Right renal cortex interstitium (tissue), 3 donors: Measurements from ENCODE around the gene MATN3. TPM values are rescaled to one million over a fixed set of nuclear protein-coding genes. Genes with fewer than 3 reads are reported as not detected.

Experiments
- DNase-seq, 3 donors: peaks; one replicate each; pipeline ENCODE4 v3.0.0-alpha.2; 2013; ENCODE audit warnings: low read depth in 3 of 3, low spot score in 2 of 3
- polyA plus RNA-seq, 3 donors: library from polyadenylated mRNA; unstranded; fragments of 120-200 nt; gene quantifications; one replicate each; pipeline ENCODE4 v1.2.1, GENCODE V29; 2013; ENCODE audit not compliant: insufficient read length in 3 of 3

MATN3 gene
- polyA plus RNA-seq, 3 donors, result 3.1 to 3.7 (median 3.4) TPM

DNA sequence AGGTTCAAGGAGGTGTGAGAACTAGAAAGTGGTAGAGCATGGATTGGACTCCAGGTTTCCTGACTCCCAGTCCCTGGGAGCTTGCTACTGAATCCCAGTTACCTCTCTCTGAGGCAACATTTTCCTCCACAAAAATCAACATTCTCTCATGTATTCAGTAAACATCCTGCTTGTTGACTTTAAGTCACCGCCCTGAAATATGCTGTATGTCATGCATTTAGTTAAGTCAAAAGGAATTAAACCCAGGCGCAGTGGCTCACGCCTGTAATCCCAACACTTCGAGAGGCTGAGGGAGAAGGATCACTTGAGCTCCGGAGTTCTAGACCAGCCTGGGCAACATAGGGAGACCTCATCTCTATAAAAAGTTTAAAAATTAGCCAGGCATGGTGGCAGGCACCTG lies 3.8 kb downstream of the MATN3 start:
- DNase-seq, result no peak

DNA sequence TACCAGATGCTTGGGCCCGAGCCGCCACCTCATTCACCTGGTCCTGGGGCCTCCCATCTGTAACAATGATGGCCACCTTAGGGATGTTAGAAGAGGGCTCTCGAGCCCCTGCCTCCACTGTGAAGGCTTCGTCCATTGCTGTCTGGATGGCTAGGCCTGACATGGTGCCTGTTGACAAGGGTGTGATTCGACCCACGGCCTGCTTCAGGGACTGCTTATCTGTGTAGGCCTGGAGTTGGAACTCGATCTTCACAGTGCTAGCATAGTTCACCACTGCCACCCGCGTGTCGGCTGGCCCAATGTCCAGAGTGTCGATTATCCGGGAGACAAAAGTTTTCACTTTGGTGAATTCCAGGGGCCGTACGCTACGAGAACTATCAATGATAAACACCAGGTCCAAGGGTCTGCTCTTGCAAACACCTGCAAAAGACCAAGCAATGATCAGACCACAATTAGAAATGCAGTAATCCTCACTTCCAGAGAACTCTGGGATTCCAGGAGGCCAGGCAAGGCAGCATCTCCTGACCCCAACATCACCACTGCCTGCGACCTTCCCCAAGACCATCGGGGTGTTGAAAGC lies 6.5 kb downstream of the MATN3 start:
- DNase-seq, result no peak

- no peak for DNase-seq
Observed at GRCh38 chr2:20005067-20005627, 7.3 kb downstream of the MATN3 start.

GRCh38 chr2:20001361-20001863 lies 11.1 kb downstream of the MATN3 start:
- no peak for DNase-seq

- DNase-seq, result no peak
Observed at GRCh38 chr2:19993731-19994130, 18.7 kb downstream of the MATN3 start.

GRCh38 chr2:19991895-19992294 lies 20.6 kb downstream of the MATN3 start:
- DNase-seq, result no peak

DNA sequence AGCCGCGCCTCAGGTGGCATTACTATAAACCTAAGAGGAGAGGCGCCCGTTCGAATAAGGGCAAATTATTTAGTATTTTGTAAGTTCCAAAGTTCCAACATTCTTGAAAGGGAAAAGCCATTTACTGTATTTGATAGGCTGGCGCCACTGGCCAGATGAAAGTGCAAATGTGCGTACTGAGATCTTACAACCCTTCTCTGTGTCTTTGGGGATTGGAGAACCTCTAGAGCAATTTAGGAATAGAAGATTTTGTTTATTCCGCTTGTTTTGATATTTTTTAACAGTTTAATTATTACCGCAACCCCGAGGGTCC lies 22.1 kb downstream of the MATN3 start:
- no peak for DNase-seq

DNA sequence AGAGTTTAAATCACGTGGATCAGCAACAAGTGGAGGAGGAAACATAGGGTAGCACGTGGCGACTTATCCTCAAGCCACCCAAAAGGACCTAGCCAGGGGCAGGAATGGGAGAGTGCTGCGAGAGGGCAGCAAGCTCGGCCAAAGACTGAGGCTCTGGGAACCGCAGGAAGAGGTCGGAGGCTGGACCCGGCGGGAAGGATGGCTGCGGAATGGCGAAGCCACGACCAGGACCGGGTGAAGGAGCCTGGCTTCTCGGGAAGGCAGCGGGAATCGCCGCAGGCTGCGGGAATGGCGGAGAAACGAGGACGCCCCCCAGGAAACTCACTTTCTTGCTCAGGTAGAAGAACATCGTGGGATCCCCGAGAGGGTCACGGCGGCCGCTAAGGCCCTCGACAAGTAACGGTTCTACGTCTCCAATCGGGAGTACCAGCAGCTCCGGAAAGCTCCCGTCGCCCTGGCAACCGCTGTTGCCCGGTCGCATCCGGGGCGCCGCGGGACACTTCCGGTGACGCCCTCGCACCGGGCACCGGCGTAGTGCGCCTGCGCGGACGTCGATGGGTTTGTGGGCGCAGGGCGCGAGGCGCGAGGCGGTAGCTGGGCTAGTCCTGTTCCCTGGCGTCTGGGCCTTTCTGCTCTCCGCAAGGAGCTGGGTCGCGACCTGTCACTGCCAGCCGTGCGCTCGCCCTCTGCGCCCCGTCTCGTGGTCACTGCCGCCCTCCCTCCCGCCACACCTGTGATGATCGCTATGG lies 22.6 kb downstream of the MATN3 start, which contains the start of gene WDR35:
Gene WDR35 (minus strand): TSS at position 439 of the 749 bp plus-strand sequence. CDS start 90 bp downstream, at position 349.
- peak in 2 of 3 donors; percentile 67 to 74 for DNase-seq

DNA sequence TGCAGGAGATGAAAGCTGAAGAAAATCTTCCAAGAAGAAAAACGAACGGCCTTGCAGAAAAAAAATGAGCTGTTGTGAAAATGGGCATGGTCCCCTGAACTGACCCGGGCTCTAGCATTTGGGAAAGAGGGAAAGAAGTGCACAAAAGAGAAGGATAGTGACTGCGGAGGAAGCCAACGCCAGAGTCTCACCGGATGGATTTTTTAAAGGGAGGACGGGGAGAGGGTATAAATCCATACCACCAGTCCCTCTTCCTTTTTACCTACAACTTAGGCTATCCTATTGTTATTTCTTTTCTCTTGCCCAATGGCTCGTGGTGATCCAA lies 23.2 kb downstream of the MATN3 start:
- DNase-seq, result no peak

- no peak for DNase-seq
Observed at GRCh38 chr2:19988600-19988999, 23.9 kb downstream of the MATN3 start.

DNA sequence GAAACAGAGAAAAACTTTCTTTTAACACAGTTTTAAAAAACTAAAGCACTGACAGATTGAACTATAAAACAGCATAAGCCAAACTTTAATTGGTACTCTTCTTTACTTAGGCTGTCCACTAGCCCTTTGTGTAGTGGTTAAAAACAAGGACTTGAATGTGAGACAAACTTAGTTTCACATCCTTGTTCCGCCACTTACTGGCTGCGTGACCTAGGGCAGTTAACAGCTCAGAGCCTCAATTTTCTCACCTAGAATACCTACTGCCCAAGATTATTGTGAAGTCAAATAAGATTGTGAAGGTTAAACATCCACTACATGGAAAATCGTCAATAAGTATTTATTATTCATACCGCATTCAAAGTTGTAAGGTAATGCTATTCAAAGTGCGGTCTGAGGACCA lies 24.5 kb downstream of the MATN3 start:
- no peak for DNase-seq

- no peak for DNase-seq
Observed at GRCh38 chr2:19982268-19982667, 30.2 kb downstream of the MATN3 start.

DNA sequence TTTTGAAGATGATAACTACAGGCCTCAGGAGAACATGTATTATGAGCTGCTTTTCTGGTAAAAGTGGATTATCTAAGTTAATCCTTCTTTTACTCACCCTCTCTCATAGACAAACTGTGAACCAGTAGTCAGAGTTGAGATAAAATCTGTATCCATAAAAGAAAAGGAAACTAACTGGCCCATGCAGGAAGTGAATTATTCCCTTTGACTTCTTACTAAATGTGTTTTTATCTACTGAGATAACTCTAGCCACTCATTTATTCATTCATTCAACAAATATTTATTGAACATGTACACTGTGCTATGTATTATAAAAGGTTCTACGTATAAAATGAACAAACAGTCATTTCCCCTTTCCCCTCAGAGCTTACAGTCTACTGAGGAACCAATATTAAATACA lies 32.5 kb downstream of the MATN3 start:
- DNase-seq, result no peak

GRCh38 chr2:19973466-19973865 lies 39.0 kb downstream of the MATN3 start:
- no peak for DNase-seq

DNA sequence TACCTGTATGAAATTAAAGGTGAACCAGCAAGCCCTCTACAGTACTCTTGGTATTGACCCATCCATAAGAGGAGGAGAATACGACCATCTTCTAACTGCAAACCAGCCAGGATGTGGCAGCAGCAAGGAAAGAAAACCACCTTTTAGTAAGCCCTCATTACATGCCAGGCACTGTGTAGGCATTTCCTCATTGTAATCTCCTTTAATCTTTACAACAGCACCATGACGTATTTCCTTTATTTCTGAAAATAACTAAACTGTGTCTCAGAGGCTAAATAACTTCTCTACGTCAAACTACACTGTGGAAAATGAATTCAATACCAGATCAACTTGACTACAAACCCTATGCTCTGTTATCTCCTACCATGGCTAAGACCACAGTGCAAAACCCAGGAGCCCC lies 40.8 kb downstream of the MATN3 start:
- no peak for DNase-seq

DNA sequence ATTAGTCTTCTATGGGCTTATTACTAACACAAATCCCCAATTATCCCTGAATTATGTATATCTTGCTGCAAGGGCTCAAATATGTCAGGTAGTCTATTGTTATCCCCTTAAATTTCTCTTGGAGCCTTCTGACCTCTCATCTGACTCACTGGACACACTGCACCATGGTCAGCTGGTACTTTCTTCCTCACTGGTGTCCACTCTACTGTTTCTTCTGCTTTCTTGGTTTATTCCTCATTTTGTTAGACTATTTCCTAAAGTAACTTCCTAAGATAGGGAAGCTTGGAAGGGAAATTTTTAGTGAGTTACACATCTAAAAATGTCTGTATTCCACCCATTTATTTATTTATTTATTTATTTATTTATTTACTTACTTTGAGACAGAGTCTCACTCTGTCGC lies 49.1 kb downstream of the MATN3 start:
- DNase-seq, result no peak

DNA sequence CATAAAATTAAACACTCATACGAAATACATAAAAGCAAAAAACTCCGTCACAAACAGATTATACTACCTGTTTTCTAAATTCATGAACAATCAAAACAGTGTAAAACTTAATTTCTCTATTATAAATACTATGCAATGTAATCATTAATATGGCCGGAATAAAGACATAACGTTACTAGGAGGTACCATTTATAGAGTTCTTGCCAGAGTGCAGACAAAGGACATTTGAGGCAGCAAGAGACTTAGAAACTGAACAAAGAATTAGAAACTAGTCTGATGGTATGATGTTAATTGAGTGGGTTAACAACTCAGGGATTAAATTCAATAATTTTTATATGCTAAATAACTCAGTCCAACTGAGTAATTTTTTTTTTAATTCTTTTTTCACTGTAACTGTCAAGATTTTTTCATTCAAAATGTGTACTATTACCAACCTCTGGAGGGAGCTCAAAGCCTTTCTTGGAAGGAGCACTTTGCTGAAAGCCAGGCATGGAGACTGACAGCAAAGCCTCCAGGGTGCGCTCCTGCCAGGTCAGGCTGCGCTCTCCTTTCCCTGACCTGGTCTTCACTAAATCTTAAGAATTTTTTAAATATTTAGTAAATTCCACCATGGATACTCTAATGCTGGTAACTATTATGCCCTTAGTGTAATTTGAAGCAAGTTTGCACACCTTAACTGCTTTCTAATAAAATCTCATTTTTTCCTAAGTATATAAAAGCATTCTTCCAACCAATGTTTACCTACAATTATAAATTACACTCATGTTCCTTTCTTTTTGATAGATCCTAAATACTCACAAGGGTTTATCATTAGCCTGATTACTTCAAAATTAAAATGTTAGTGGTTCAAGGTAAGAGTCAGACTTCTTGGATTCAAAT lies 56.7 kb downstream of the MATN3 start:
- DNase-seq, result peak in 1 of 3 donors; percentile 34

DNA sequence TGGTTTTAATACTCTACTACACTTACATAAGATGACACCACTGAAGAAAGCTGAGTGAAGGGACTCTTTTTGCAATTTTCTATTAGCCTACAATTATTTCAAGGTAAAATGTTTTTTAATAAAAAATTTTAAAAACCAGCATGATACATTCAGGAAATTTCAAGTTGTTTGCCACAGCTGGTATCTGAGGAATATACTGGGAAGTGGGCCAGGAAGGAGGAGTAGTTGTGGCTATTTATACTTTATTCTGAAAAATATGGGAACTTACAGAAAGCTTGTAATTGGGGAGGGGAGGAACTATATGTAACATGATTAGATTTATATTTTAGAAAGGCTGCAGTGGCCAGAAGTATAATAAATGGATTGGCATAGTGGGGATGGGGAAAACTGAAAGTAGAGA lies 63.4 kb downstream of the MATN3 start:
- DNase-seq, result no peak

DNA sequence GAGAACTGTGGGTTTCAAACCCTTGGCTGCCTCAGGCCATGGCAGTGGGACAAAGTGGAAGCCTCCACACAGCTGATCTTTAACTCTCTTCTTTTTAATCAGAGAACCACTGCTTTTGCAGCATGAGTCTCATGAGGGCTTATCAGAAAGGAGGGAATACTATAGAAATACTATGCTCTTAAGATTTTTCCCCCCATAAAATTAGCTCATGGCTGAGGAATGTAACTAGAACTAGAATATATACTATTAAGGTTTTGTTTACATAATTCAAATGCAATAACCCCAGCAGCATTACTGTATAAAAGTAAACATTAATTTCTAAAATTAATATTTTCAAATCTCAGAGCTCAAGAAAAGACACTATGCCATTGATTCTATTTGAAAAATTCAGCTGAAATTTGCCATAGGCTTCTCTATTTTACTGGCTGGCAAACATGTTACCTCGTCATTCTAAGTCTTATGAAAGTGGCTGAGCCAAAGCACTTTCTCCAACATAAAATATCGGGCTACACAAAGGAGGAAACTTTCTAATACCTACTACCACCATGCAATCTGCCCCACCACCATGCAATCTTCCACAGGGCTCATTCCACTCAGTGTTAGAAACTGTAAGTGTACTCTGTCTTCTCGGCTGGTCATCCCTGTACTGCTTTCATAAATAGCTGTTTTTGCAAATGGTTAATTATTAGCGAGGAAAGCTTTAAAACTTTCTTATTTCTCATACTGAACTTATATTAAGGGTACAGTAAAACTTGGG lies 65.1 kb downstream of the MATN3 start:
- no peak for DNase-seq

- DNase-seq, result no peak
Observed at GRCh38 chr2:19944205-19944845, 68.1 kb downstream of the MATN3 start.
